GM19351 (cell line): Measurements from ENCODE around the gene GTSE1.

Source experiments
- ATAC-seq: cut with Tn5 transposase; IDR thresholded peaks from one replicate; pipeline ENCODE4 v1.9.1; 2021; ENCODE audit warnings: mild to moderate bottlenecking, moderate library complexity; ENCODE audit not compliant: unreplicated experiment

Gene GTSE1

DNA sequence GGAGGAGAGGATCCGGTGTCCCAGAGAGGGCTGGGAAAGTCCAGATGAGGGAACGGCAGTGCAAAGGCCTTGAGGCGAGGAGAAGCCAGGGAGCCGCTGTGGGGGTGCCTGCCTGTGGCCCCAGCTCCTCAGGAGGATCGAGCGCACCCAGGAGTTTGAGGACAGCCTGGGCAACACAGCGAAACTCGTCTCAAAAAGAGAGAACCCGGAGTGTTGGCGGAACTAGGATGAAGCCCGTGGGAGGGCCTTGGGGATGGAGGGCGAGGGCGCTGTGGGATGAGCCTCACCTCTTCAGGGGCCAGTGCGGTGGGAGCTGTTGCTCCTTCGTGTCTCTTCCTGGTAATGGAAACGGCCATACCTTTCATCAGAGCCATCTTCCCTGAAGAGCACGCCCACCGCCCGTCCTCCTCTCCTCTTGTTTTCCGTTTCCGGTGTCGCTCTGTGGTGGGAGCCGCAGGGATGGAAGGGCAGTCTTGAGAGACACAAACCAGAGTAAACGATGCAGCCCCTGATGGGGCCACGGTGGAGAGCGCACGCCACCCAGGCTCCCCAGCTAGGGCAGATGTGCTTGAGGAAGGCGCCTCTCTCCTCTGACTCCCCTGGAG lies 54.6 kb downstream of the GTSE1 start:
- no peak for ATAC-seq

- ATAC-seq = no peak
These were observed 55.1 kb downstream of the GTSE1 start for GRCh38 chr22:46351767-46352166.

- no peak for ATAC-seq
These were observed 55.6 kb downstream of the GTSE1 start for GRCh38 chr22:46352276-46352675.

GRCh38 chr22:46352691-46353386 lies 56.2 kb downstream of the GTSE1 start:
- no peak for ATAC-seq

DNA sequence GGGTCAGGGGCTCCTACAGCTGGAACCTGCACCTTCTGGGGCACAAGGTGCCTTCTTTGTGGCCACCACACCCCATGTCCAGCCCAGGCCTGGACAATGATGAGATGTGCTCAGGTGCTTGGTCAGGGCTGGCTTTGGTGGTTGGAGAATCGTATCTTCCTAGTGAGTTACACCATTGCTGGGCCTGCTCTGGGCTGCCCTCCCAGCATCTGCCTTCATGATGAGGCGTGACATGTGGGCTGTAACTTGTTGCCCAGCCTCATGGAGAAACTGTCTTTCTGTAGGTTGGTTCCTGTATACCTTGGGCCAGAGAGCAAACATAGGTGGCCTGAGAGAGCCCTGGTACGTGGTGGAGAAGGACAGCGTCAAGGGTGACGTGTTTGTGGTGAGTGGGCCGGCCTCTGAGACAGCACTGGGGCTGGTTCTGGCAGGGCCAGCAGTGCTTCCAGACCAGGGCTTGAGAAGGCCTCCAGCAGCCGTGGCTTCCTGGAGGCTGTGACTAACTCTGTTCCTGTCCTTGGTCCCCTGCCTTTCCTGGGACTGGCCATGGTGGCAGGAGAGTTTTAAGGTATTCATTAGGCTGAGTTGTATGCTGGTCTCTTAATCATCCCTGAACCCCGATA lies 56.9 kb downstream of the GTSE1 start:
- no peak for ATAC-seq

DNA sequence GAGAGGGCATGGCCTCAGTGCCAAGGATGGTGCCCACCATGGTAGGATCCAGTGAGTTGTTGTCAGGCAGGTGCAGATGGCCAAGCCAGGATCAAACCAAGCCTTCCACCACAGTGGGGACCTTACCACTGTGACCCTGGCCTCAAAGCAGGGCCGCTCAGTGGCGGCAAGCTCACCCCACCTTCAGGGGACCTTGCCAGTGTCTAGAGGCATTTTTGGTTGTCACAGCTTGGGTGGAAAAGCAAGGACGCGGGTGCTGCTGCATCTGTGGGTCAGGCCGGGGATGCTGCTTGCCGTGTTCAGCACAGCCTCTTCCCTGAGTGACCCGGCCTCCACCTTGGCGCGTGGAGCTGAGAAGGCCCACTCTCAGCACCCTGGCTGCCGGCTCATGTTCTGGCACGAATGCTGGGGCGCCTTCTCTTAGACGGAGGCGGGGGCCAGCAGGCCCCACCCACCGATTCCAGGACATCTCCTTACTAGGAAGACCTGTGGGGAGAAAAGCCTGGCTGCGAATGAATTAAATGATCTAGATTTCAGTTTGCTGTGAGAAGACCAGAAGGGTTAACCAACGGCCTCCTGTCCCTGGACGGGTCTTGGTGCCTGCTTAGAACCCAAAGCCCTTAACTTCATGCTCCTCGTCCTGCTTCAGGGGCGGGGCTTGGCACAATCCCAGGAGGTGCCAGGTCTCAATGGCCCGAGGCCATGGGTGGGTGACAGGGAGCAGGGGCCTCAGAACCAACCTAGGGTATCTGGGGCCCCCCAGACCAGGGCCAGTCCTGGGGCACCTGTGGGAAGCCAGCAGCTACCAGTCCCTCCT lies 57.7 kb downstream of the GTSE1 start:
- ATAC-seq = no peak

DNA sequence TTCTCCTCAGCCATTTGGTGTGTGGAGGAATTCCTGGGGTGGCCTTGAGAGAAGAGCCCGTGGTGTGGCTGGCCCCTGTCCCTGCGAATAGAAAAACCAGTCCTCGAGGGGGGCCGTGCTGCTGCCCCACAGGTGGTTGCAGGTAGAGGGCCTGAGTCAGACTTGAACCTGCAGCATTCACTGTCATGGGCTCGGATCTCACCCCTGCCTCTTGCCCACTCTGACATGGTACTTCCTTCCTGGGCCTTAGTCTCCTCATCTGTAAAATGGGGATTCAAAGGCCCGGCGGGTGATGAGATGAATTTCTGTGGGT lies 58.3 kb downstream of the GTSE1 start:
- no peak for ATAC-seq

DNA sequence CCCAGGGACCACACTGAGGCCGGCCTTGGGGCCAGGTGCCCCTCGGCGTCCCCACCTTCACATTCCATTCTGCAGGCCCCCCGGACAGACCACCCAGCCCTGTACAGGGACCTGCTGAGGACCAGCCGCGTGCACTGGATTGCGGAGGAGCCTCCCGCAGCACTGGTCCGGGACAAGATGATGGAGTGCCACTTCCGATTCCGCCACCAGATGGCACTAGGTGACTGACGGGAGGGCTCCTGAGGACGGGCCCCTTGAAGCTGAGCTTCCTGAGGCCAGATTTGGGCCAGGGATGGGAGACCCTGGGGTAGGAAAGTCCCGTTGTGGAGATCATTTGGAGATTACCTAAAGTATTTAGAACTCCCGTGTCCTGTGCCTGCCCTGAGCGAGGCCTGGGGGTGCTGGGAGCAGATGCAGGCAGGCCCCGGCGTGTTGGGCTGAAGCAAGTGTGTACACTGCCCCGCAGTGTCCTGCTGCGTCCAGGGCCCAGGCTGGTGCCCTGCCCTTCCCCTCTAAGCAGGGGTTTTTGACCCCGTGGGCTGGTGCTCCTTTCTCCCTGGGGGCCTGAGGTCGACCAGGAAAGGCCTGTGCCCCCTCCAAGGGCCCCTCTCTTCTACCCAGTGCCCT lies 58.8 kb downstream of the GTSE1 start:
- ATAC-seq = no peak

- no peak for ATAC-seq
These were observed 59.4 kb downstream of the GTSE1 start for GRCh38 chr22:46355996-46356471.

DNA sequence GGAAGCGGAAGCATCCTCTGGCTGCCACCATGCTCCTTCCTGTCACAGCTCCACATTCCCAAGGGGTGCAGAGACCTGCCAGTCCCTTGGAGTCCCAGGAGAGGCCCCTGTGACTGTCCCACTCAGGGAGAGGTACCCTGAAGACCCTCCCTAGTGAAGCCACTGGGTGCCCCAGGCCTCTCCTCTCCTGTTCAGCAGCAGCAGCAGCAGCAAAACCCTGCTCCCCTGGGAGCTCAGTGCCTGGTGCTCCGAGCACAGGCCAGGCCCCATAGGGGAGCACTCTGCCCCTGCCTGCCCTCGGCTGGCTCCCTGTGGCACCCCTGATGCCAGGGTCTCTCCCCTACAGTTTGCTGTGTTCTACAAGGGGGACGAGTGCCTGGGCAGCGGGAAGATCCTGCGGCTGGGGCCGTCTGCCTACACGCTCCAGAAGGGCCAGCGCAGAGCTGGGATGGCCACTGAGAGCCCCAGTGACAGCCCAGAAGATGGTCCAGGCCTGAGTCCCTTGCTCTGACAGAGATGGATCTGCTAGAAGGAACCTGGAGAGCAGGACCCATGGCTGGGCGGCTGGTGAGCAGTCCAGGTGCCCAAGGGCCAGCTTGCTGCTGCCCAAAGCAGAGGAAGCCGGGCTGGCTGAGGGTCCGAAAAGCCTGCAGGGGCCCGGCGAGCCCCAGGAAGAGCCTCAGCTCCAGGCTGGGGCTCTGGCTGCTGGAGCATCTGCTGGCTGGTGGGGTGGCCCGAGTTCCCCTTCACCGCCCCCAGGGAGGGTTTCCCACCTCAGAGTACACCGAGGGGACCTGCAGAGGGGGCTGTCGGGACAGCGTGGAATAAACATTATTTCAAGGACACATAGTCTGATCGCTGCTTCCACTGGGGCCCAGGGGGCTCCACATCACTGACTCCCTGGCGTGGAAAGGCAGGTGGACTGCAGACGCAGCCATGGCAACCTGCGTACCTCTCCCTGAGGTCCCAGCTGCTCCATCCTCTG lies 60.1 kb downstream of the GTSE1 start:
- ATAC-seq = no peak

DNA sequence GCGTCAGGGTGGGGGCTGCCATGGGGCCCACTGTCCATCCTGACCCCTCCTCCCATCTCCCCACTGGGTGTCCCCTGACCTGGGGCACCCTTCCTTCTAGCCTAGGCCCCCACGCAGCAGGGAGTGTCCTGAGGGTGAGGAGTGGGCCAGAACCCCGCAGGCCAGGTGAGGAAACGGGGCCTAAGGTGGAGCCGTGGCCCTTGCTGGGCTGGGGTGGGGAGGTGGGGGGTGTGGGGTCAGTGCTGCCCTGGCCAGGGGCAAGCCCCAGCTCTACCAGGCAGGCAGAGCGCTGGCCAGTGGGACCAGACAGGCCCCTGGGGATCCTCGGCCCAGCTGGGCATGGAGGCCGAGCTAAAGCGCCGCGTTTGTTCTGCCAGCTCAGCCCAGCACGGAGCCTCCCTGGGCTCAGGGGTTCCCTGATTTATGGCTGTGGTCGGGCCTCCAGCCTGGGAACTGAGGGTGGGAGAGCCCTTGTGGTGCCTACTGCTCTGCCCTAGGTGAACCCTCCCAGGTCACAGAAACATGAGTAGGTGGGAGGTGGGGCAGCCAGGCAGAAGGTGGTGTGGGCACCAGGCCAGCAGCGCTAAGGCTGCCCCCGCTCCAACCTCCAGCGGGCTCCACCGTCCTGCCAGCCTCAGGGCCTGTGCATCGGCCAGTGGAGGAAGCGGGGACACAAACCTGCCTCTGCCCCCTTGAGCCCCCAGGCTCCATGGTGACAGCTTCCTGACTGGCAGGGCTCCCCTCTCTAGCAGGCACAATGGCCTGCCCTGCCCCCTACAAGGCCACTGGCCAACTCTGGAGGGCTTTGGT lies 61.2 kb downstream of the GTSE1 start:
- no peak for ATAC-seq

DNA sequence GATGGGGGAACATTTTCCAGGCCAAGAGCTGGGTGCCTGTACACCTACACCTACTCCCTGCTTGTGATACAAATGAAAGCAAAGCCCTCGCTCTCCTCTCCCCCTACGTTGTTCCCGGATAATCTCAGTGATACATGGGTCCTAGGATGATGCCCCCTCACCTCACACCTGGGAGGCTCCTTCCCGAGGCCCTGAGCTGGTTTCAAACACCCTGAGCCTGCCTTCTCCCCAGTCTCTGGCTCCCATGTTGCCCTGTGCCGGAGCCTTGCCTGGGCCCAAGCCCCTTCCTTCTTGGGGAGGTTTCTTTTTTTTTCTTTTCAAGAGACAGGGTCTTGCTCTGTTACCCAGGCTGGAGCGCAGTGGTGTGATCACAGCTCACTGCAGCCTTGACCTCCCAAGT lies 62.1 kb downstream of the GTSE1 start:
- ATAC-seq = no peak

- no peak for ATAC-seq
These were observed 62.7 kb downstream of the GTSE1 start for GRCh38 chr22:46359362-46359761.

GRCh38 chr22:46360097-46360496 lies 63.4 kb downstream of the GTSE1 start:
- no peak for ATAC-seq

- ATAC-seq = no peak
These were observed 64.2 kb downstream of the GTSE1 start for GRCh38 chr22:46360891-46361290.

GRCh38 chr22:46361826-46362202 lies 65.1 kb downstream of the GTSE1 start:
- ATAC-seq = no peak

DNA sequence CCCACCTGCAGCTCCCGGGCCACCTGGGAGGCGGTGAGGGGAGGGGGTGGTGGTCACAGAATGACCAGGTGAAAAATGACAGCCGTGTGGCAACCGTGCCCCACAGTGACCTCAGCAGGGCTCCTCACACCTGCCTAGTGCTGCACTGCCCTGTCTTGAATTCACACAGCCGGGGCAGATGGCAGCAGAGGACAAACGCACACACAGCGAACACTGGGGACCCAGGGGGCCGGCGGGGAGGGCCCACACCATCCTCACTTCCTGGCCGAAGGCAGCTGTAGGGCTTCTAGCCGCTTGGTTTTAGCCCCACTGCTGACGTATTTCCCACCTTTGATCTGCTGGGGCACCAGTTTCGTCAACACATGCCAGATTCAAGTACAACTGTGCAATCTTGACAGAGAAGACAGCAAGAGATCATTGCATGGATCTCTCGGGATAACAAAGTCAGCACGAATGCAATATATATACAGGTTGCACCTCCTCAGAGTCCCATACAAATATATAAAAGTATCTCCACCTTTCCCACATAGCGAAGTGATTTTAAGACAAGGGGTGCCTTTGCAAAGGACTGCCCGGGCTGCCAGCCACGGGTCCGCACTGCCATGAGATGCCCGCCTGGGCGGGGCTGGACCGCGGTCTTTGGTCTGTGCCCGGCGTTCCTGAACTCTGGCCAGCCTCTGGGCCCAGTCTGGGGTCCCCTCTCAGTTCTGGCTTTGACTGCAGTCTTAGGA lies 65.7 kb downstream of the GTSE1 start:
- no peak for ATAC-seq

GRCh38 chr22:46362934-46363515 lies 66.4 kb downstream of the GTSE1 start:
- ATAC-seq = no peak
